SK-N-SH treated with all-trans-retinoic acid at 6 μM for 48 hours (cell line): ENCODE results near the gene OAS2.

Experiments
- OSR1 ChIP-seq: fragments of 250-450 bp; sonication (Bioruptor Pico); IDR thresholded peaks from 2 replicates; pipeline ENCODE4 v1.8.0; 2022; ENCODE audit warnings: moderate library complexity, mild to moderate bottlenecking, inconsistent platforms
- ZNF70 ChIP-seq: fragments of 450-650 bp; formaldehyde crosslinking; IDR thresholded peaks from 2 replicates; pipeline ENCODE4 v1.5.0; 2020; ENCODE audit warnings: mild to moderate bottlenecking, moderate library complexity
- TF ChIP-seq, protein P1 (sequence below): fragments of 250-450 bp; sonication (Bioruptor Pico); IDR thresholded peaks from 2 replicates; pipeline ENCODE4 v1.8.0; 2020; ENCODE audit warnings: mild to moderate bottlenecking, moderate library complexity, borderline replicate concordance

DNA sequence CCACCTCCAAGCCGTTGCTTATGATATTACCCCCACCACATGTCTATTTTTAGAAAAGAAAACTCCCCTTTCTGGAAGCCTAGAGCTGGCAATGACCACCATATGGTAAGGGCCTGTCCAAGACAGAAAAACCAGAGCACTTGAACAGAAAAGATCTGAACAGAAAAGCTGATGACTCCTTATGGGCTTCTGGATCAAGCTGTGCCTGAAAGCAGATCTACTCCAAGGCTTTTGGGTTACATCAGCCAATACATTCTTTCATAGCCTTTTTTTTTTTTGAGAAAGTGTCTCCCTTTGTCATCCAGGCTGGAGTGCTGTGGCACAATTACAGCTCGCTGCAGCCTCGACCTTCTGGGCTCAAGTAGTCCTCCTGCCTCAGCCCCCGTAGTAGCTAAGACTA, 16.8 kb upstream of the OAS2 start:
- TF ChIP-seq ZNF70 (CRISPR knock-in tag): no peak
- TF ChIP-seq, protein P1, sequence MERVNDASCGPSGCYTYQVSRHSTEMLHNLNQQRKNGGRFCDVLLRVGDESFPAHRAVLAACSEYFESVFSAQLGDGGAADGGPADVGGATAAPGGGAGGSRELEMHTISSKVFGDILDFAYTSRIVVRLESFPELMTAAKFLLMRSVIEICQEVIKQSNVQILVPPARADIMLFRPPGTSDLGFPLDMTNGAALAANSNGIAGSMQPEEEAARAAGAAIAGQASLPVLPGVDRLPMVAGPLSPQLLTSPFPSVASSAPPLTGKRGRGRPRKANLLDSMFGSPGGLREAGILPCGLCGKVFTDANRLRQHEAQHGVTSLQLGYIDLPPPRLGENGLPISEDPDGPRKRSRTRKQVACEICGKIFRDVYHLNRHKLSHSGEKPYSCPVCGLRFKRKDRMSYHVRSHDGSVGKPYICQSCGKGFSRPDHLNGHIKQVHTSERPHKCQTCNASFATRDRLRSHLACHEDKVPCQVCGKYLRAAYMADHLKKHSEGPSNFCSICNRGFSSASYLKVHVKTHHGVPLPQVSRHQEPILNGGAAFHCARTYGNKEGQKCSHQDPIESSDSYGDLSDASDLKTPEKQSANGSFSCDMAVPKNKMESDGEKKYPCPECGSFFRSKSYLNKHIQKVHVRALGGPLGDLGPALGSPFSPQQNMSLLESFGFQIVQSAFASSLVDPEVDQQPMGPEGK (CRISPR knock-in tag): no peak
- TF ChIP-seq OSR1: no peak
